ENCODE results near the gene LCN15. TPM values are rescaled to one million over a fixed set of nuclear protein-coding genes. Genes with fewer than 3 reads are reported as not detected.
"Not testable (repeated sequence)": the region's sequence is repeated elsewhere in the genome, so short reads cannot be mapped to it uniquely, and the experiment has no call there.

LCN15 gene, protein sequence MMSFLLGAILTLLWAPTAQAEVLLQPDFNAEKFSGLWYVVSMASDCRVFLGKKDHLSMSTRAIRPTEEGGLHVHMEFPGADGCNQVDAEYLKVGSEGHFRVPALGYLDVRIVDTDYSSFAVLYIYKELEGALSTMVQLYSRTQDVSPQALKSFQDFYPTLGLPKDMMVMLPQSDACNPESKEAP
- not detected for total RNA-seq
- long read RNA-seq, donor 1 = 0 reads
- long read RNA-seq, donor 2 = 0 reads

DNA sequence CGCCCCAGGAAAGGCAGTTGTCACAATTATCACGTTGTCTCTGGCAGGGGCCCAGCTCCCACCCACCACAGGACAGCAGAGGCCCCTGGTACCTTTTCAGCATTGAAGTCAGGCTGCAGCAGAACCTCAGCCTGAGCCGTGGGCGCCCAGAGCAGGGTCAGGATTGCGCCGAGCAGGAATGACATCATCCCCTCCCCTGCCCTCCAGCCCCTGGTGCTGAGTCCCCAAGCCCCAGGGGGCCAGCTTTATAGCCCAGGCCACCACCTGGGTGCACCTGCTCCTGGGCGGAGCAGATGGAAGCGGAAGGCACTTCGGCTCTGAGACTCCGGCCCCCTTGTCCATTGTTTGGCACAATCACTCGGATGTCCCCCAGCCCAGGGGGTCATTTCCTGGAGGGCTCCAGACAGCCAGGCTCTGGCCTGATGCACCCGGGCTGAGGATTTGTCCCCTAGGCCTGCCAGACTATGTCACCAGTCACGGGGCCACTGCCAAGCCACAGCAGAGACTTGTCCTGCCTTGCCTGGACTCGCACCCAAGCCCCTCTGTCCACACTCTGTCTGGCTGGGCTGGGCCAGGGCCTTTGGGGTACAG lies at the start of gene LCN15:
TSS of gene LCN15 (minus strand) at position 218 of the 591 bp plus-strand sequence. CDS start at position 188, 30 bp downstream.
- DNase-seq (ENCODE audit: low spot score) = peak; percentile 48
- intact Hi-C loops (cut with DNase I) = loop anchor here in 1 of 2 donors (10.0 kb wide), 1 partner anchor 590 kb away; no protein-coding TSS in a partner anchor

DNA sequence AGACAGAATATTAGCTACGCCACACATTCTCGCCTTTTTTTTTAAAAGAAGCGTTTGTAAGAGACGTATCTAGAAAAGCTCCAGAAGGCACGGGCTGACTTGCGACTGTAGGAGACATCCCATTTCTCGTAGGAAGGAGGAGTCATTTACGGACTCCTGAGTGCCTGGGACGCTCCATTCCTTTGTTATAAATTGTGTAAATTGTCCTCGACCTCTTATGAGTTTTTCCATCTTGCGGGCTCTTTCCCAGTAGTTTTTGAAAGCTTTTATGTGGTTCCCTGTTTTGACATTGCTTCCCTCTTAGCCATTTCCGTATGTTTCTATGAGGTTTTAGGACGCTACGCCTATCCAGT lies 44.5 kb upstream of the LCN15 start:
- no peak for DNase-seq (ENCODE audit: low spot score)
- intact Hi-C loops (cut with DNase I) = no loop called here

DNA sequence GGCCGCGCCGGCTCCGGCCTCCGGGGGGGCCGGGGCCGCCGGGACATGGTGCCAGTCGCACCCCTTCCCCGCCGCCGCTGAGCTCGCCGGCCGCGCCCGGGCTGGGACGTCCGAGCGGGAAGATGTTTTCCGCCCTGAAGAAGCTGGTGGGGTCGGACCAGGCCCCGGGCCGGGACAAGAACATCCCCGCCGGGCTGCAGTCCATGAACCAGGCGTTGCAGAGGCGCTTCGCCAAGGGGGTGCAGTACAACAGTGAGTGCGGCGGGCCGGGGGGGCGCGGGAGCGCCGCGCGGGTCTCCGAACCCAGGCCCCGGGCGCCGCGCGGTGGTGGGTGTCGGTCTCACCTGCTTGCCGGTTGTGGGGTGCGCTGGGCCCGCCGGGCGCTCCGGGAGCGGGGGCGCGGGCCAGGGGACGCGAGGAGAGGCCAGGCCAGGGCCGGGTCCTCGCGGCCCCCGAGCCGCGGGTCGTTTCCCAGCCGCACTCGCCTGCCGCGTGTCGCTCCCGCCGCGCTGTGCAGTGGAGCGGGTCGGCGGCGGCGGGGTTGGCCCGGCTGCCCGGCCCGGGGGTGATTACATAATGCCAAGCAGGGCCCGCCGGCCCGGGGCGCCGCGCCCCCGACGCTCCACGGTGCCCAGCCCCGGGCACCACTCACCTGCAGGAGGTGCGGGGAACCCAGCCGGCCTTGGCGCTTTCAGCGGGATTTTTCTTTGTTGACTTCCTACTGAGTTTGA lies 43.9 kb upstream of the LCN15 start:
- intact Hi-C loops (cut with DNase I) = no loop called here
- DNase-seq (ENCODE audit: low spot score) = no peak

DNA sequence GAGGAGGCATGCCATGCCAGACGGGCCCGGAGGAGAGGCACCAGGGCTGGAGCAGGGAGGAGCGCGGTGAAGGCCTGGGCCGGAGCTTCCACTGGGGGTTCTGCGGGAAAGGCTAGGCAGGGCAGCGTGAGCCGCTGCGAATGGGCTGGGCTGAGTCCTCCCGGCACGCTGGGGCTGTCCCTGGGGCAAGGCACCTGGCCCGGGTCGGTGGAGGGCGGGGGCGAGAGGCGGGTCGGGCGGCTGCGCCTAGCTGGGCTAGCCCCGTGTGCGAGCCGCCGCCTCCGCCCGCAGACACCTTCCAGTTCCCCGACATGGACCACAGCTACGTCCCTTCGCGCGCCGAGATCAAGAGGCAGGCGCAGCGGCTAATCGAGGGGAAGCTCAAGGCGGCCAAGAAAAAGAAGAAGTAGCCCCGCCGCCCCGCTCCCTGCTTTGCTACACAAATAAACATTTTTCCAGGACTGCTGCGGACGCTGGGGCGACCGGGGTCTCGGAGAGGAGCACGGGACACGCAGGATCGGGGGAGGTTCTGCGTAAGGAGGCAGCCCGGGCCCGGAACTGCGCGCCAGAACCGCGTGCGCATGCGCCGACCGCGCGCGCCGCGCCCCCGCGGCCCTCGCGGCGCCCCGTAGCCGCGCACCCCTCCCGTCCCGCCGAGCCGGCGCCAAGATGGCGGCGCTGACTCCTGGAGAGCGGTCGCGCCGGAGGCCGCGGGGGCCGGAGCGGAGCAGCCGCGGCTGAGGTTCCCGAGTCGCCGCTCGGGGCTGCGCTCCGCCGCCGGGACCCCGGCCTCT lies 43.2 kb upstream of the LCN15 start, which contains the start of gene RABL6:
TSS of gene RABL6 (plus strand) at position 668 of the 794 bp plus-strand sequence. CDS start 249 bp downstream, outside the sequence.
- intact Hi-C loops (cut with DNase I) = no loop called here
- DNase-seq (ENCODE audit: low spot score) = peak; percentile 92

DNA sequence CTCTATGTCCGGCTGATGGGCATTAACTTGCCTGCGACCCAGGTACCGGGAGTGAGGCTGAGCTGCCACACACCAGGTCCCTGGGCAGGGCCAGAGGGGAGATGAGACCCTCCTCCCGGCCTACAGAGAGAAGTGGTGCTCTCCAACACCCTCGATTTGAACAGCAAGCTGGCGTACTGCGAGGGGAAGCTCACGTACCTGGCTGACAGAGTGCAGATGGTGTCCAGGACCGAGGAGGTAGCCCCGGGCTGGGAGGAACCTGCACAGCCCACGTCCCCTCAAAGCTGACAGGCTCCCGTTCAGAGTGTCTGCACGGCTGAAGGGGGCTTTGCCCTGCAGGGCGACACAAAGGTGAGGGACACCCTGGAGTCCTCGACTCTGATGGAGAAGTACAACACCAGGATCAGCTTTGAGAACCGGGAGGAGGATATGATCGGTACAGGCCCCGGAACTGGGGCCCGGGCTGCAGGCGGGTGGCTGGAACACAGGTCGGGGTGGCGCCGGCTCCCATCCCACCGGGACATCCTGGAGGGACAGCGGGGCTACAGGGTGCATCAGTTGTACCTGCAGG lies 42.4 kb upstream of the LCN15 start:
- DNase-seq (ENCODE audit: low spot score) = peak; percentile 72
- intact Hi-C loops (cut with DNase I) = no loop called here

DNA sequence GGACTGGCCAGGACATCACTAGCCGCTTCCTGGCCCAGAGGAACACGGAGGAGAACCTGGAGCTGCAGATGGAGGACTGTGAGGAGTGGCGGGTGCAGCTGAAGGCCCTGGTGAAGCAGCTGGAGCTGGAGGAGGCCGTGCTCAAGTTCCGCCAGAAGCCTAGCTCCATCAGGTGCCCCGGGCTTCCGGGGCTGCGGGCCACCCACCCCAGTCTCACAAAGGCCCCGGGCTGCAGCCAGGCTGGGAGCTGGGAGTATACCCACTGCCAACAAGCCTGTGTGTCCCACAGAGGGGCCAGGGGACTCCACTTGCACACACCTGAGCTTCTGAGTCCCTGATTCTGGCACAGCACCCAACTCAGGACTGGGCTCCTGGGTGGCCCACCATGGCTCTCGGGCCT lies 41.7 kb upstream of the LCN15 start:
- peak; percentile 41 for DNase-seq (ENCODE audit: low spot score)

DNA sequence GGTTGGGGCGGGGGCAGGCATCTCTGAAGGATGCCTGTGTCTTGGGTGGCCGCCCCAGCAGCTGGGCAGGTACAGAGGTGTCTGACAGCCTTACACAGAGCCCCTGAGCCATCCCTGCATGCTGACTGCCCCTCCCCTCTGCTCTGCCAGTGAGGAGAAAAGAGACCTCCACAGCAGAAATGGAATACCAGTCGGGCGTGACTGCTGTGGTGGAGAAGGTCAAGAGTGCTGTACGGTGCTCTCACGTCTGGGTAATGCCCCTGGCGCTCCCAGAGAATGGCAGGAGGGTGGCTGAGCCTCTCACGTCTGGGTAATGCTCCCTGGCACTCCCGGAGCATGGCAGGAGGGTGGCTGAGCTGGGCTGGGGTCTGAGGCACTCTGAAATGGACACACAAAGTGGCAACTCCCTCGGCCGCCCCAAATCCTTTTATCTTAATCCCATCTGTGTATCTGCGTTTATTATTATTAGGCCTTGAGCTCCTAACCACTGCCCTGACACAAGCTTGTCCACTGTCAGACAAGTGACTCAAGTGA lies 41.0 kb upstream of the LCN15 start:
- peak; percentile 73 for DNase-seq (ENCODE audit: low spot score)
- intact Hi-C loops (cut with DNase I) = no loop called here

More for the DNA sequence above, 41.7 kb upstream of the LCN15 start:
- intact Hi-C loops (cut with DNase I) = no loop called here

DNA sequence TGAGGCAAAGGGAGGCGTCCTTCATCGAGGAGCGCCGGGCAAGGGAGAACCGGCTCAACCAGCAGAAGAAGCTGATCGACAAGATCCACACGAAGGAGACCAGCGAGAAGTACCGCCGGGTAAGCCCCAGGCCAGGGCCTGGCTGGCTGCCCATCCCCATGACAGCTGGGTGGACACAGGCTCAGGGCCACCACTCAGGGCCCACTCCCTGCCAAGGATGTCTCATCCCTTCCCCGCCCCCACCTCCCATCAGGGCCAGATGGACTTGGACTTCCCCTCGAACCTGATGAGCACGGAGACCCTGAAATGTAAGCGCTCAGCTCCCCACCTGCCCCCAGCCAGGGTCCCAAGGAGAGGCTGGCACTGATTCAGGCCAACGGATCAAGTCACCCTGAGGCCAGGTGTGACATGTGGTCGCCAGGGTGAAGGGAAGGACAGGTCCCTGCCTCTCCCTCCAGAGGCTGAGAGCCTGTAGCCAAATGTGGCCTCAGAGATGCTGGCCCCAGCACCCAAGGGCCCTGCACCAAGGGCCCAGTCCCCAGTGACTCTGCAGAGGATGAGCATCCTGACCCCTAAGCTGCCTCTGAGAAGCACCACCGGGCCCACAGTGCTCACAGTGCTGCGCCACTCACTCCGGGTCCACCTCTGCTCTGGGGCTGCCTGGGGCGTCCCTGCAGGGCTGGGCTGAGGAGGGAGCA lies 40.3 kb upstream of the LCN15 start:
- peak; percentile 63 for DNase-seq (ENCODE audit: low spot score)
- intact Hi-C loops (cut with DNase I) = no loop called here

DNA sequence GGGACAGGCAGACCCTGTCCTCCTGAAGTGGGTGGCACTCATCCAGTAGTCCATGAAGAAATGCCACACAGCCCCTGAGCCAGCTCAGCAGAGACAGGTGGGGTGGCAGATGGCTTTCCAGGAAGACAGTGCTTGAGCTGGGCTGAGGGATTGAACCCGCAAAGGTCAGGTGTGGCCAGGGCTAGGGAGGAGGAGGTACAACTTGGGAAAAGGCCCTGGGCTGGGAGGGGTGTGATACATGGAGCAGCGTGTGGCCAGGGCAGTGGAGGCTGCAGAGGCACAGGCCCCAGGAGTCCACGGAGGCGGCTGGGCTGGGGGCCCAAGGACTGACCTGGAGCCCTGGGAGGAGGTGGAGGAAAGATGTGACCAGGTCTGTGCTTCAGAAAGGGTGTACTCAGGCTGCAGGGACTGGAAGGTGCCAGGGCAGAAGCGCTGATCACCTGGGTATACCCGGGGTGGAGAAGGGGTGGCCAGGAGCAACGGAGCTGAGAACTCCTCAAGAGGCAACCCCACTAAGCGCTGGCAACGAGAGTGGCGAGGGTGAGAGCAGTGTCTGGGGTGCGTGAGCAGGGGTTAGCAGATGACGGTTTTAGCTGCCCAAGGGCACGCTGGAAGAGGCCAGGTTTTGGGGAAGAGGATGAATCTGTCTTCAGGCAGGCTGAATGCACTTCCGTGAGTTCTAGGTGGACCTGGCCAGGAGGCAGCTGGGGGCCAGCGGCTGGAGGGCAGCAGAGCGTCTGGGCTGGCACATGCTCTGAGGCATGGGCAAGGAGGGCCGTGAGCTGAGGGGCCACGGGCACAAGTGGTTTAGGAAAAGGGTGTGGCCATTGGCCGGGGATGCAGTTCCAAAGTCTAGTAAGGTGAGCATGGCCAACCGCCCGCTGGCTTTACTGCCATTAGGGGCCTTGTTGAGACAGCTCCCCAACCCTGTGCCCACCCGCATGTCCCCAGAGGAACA lies 39.5 kb upstream of the LCN15 start:
- intact Hi-C loops (cut with DNase I) = no loop called here

DNA sequence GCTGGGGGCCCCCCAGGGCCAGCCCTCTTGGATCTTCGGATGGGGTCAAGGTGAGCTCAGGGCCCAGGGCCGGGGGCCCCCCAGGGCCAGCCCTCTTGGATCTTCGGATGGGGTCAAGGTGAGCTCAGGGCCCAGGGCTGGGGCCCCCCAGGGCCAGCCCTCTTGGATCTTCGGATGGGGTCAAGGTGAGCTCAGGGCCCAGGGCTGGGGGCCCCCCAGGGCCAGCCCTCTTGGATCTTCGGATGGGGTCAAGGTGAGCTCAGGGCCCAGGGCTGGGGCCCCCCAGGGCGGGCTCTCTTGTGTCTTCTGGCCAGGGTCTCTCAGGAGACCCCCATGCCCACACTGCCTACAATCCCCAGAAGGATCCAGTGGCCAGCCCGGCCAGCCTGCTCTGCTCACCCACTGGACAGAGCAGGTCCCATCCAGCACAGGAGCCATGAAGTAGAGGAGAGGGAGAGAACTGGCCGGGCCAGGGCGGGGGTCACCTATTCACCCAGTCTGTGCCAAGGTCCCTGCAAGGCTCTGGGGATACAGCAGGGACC lies 38.8 kb upstream of the LCN15 start:
- DNase-seq (ENCODE audit: low spot score) = peak; percentile 56
- intact Hi-C loops (cut with DNase I) = not testable (repeated sequence)

More for the DNA sequence above, 39.5 kb upstream of the LCN15 start:
- DNase-seq (ENCODE audit: low spot score) = peak; percentile 59

DNA sequence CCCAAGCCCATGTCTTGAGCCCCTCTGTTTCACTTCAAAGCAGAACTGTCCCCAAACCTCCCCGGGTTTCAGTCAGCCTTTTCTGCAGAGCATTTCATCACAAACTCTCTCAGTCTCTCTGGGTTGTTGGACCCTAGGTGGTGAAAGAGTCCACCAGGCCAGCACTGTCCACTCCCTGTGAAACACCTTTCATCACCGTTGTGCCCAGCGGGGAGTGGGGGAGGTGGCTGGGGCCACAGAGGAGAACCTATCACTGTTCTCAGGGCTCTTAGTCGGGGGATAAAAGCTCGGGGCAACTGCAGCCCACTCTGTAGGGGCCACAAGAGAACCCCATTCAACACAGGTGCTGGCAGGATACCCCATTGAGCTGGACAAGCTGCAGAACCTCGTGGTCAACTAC lies 38.0 kb upstream of the LCN15 start:
- intact Hi-C loops (cut with DNase I) = no loop called here
- DNase-seq (ENCODE audit: low spot score) = peak; percentile 45

DNA sequence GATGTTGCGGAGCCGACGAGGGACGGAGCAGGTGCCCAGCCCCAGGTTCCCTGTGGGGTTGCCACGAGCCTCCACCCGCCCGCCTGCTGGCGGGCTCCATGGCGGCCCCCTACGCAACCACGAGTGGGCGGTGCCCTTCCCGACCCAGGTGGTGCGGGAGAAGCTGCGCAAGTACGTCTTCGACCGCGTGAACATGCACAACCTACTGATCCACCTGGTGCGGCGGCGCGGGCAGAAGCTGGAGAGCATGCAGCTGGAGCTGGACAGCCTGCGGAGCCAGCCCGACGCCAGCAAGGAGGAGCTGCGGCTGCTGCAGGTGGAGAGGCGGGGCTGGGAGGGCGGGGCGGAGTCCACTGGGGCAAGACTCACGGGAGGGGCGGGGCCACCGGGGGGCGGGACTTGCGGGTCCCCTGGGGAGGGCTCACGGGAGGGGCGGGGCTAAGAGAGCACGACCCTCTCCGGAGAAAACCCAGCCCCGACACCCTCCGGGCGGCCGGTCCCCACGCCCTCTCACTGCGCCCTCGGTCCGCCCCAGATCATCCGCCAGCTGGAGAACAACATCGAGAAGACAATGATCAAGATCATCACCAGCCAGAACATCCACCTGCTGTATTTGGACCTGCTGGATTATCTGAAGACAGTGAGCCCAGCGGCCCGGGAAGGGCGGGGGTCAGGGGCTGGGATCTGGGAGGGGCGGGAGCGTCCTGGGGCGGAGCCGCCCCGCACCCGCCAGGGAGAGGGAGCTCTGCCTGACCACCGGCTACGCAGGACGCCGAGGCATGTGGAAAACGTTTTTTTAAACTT lies 35.7 kb upstream of the LCN15 start:
- peak; percentile 87 for DNase-seq (ENCODE audit: low spot score)
- intact Hi-C loops (cut with DNase I) = no loop called here

DNA sequence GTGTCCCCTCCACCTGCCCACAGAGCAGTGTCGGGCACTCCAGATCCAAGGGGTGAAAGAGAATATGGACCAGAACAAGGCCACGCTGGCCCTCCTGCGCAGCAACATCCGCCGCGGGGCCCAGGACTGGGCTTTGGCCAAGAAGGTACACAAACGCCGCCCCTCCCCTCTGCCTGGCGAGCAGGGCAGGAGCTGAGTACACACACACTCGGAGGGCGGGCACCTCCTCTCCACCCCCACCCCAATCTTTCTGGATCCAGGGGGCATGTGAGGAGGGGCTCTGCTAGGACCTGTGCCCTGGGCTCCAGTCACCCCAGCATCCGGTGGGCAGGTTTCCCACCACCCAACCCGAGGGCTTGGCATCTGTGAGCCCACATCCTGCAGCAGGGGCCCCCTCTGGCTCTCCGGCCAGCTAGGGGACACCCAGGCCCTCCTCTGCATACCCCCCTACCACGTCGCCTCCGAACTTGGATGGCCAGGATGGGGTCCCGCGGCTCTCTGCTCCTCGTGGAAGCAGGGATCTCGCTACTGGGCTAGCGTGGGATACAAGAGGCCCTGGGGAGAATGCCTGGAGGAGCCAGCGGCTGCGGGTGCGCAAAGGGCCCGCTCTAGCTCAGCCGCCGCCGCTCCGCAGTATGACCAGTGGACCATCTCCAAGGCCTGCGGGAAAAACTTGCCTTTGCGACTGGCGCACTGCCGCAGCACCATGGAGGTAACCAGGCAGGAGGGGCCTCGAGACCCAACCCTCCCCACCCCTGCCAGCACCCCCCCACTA lies 34.9 kb upstream of the LCN15 start:
- peak; percentile 61 for DNase-seq (ENCODE audit: low spot score)
- intact Hi-C loops (cut with DNase I) = no loop called here

DNA sequence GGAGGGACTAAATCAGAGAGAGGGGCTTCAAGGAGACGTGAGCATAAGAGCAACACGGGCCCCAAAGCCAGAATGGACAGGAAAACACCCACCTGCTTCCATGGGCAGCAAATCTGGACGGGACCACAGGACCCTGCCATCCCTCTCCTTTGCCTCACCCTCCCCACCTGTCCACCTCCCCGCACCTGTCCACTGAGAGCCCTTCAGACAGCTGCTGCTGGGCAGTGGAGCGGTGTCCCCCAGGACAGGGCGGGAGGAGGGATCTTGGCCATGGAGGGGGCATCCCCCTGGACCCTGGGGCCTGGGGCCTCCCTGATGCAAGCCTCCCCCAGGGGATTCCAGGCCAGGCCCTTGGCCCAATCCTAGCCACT lies 34.4 kb upstream of the LCN15 start:
- peak; percentile 50 for DNase-seq (ENCODE audit: low spot score)
- intact Hi-C loops (cut with DNase I) = no loop called here

DNA sequence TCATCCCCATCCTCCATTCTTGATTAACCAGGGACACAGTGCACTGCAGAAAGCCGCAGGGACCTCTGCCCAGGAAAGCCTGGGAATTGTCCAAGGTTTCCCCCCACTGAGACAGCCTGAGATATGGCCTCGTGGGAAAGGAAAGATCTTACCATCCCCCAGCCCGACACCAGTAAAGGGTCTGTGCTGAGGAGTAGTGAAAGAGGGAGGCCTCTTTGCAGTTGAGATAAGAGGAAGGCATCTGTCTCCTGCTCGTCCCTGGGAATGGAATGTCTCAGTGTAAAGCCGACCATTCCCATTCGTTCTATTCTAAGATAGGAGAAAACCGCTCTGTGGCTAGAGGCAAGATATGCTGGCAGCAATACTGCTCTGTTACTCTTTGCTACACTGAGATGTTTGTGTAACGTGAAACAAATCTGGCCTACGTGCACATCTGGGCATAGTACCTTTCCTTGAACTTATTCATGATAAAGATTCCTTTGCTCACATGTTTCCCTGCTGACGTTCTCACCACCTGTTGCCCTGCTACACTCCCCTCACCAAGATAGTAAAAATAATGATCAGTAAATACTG lies 32.5 kb upstream of the LCN15 start:
- peak; percentile 29 for DNase-seq (ENCODE audit: low spot score)
- intact Hi-C loops (cut with DNase I) = not testable (repeated sequence)

All from posterior vena cava (tissue), 2 donors.